IPS-NIHi7 (cell line): Measurements from ENCODE around the gene PRKN.

Source experiments
- DNase-seq: peaks from one replicate; pipeline ENCODE4 v3.0.0; 2012; ENCODE audit warnings: mixed read lengths; ENCODE audit errors: extremely low spot score

Gene PRKN

GRCh38 chr6:162307865-162308264 is 419.7 kb downstream of the PRKN start:
- no peak for DNase-seq

- no peak for DNase-seq
These were observed 420.9 kb downstream of the PRKN start for GRCh38 chr6:162306616-162307015.

DNA sequence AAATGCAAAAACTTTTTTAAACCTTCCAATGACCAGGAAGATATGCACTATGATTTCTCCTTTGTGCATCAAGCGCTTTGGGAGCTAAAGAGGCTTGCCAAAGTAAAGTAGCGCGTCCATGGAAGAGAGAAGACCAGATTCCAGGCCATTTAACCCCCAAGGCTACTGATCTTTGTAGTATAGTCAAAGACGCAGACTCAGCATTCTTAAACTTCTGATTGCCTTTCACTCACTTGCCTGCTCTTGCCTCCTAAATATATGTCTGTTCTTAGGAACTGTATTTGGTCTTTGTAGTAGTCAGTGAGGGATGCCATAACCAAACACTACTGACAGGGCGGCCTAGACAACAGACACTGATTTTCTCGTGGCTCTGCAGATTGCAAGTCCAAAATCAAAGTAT is 426.4 kb downstream of the PRKN start:
- no peak for DNase-seq

DNA sequence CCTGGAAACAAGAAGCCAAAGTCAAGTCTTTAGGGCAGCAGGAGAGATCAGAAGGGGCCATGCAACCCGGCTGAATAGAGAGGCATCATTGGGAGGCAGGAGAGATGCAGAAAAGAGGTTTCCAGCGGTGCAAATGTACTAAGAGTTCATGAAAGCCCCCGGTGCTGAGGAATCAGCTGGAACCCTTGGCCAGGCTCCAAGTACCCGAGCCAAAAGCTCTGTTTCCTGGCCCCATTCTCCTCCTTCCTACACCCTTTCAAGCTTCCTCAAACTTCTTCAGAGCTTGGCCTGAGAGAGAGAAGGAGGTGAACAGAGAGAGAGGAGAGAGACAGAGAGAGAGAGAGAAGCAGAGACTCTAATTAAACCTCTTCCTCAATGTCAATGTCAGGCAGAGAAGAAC is 433.5 kb downstream of the PRKN start:
- DNase-seq: no peak

DNA sequence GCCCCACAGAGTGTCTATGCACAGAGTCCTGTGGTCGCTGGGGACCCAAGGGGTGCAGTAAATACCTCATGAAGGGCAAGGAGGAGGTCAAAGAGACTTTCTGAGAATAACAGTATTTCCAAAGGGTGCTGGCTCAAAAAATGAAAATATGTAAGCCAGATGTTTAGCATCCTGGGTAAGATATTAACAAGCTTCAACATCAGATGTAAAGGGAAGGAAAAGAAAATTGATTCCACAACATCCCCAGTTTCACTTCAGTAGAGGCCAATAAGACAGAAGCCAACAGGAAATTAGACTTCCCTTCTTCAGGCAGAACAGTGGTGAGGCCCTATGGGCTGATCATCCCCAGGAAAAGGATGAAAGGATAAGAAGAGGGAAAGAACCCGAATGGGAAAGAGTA is 434.7 kb downstream of the PRKN start:
- no peak for DNase-seq

DNA sequence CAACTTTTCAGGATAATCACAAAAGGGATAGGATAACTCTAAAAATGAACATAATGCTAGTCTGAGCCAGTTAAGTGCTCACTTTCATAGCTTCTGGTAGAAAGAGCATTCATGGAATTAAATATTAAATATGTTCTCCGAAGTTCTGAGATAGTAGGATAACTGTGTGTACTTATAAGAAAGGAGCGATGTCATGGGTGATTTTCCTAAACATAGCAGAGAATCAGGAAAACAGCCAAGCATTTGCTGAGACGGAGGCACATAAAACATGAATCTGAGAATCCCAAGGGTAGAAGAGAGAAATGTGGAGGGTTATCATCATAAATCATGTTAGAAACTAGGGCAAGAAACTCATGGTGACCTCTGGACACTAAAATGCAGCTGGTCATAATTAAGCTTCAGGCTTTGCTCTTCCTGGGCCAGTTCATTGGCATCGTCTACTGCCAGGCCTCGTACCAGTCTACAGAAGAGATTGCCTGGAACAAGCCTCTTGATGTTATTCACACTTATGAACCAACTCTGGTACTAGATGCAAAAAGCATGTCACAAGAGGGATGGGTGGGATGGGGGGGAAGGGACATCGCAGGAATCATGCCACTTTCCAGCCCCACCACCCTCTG is 436.6 kb downstream of the PRKN start:
- no peak for DNase-seq

- no peak for DNase-seq
These were observed 437.6 kb downstream of the PRKN start for GRCh38 chr6:162289972-162290371.

- no peak for DNase-seq
These were observed 453.6 kb downstream of the PRKN start for GRCh38 chr6:162273986-162274385.

DNA sequence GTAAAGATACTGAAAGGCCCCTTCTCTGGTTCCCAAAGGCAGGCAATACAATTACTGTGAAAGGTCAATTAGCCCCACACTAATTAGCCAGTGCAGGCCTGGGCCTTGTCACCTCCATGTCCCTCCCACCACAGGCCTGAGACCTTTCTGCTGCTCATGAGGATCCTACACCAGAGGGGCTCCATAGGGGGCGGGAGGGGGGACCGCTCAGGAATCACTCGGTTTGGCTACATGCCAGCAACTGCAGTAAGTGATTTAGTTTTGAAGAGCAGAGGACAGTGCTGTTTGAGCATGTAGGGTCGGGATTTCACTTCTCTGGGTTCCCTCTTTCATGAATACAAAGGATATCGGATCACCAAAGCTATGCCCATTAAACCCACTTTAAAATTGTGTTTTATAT is 455.6 kb downstream of the PRKN start:
- peak; percentile 39 for DNase-seq

GRCh38 chr6:162270966-162271365 is 456.6 kb downstream of the PRKN start:
- no peak for DNase-seq

DNA sequence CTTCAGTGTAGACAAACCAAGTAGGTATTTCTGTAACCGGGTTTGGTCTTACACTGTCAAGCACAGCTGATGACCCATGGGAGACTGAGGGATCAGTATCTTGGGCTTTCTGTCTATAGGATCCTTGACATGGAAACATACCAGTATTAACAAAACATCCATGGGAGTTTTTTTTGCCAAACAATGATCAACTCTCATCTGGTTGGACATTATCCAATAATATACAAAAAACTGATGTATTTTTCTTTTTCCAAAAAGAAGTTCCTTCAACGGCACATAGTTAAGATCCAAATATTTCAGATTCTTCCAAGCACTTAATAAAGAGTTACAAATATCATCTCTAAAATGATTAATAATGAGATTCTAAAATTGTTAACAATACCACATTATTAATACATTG is 459.9 kb downstream of the PRKN start:
- DNase-seq: no peak

GRCh38 chr6:162267126-162267525 is 460.4 kb downstream of the PRKN start:
- no peak for DNase-seq

DNA sequence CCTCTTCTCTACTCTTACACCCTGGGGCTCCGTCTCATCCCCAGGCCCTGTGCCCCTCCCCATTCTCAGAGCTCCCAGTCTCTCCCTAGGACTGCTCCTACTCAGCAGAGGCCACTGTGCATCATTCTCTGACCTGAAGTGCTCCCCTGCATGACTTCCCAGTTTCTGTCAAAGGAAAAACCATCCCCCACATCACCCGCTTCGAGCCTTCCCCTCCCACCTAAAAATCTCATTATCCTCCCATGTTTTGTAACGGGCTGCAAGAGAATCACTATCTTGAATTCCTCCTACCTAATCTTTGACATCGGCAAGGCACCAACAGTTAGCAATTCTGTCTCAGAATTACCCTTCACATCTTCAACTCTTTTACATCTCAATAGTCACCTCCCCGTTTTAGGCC is 463.0 kb downstream of the PRKN start:
- DNase-seq: peak; percentile 12

DNA sequence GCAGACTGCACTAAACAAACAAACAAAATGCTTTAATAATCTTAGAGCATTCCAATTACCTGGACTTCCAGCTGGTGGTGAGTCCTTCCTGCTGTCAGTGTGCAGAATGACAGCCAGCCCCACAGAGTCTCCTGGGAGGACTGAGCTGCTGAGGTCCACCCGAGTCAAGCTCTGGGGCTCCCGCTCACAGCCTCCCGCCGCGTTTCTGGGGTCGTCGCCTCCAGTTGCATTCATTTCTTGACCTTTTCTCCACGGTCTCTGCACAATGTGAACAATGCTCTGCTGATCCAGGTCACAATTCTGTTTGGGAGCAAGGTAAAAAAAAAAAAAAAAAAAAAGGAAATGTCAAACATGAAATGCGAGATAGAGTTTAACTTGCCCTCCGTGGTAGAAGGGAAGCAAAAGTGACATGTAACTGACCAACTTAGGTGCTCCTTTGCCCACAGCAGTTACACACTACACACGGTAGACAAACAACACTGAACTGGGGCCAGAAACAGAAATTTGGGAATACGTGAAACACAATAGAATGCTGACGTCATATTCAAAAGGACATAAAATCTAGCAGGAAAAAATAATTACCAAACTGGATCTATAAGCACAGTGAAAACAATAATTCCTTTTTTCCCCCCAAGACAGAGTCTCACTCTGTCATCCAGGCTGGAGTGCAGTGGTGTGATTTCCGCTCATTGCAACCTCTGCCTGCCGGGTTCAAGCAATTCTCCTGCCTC is 464.9 kb downstream of the PRKN start:
- DNase-seq: no peak

GRCh38 chr6:162261598-162261997 is 466.0 kb downstream of the PRKN start:
- no peak for DNase-seq

GRCh38 chr6:162260027-162260426 is 467.5 kb downstream of the PRKN start:
- no peak for DNase-seq

- no peak for DNase-seq
These were observed 468.9 kb downstream of the PRKN start for GRCh38 chr6:162258647-162259046.

- no peak for DNase-seq
These were observed 471.2 kb downstream of the PRKN start for GRCh38 chr6:162256361-162256760.

GRCh38 chr6:162251257-162251656 is 476.3 kb downstream of the PRKN start:
- DNase-seq: peak; percentile 35

- DNase-seq: no peak
These were observed 477.5 kb downstream of the PRKN start for GRCh38 chr6:162249907-162250642.

- DNase-seq: no peak
These were observed 481.6 kb downstream of the PRKN start for GRCh38 chr6:162245830-162246420.

DNA sequence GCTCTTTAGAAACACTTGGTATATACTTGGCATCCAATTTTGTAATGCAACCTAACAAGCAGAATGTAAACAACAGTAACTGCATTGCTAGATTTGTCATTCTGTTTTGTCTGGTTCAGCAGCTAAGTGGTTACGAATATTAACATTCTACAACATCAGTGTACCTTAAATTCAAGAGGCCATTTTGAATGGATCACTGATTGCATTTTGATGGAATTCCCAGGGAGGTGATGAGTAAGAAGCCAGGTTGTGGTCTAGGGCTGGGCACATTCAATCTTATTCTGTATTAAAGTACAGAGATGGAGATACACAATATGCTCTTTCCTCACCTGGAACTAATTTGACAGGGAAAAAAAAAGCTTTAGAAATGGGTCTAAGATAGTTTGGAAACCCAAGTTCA is 483.5 kb downstream of the PRKN start:
- no peak for DNase-seq

GRCh38 chr6:162242915-162243314 is 484.7 kb downstream of the PRKN start:
- DNase-seq: no peak
